GM19025 (cell line): ENCODE measurements around the gene JAKMIP1.
"Not testable (repeated sequence)": the region's sequence is repeated elsewhere in the genome, so short reads cannot be mapped to it uniquely, and the experiment has no call there.

Experiments used
- ATAC-seq: cut with Tn5 transposase; IDR thresholded peaks from one replicate; pipeline ENCODE4 v1.9.1; 2021; ENCODE audit warnings: mild to moderate bottlenecking, low read depth, moderate library complexity; ENCODE audit not compliant: unreplicated experiment

The JAKMIP1 gene

DNA sequence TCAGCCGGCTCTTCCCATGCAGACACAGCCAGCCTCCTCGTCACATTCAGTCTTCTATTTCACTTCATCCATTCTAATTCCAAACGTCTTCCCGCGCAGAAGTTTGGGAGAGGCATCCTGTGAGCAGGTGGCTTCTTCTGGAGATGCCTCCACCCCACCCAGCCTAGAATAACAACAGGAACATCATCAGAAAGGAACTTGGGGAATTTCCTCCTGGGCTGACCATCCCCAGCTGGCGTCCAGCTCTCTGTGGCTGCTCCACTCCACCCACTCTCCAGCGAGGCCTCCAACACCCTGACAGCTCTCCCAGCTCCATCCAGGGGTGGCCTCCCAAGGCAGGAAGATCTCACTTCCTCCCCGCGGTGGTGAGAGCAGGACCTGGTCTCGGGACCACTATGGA, 176.6 kb downstream of the JAKMIP1 start:
- ATAC-seq, result no peak

DNA sequence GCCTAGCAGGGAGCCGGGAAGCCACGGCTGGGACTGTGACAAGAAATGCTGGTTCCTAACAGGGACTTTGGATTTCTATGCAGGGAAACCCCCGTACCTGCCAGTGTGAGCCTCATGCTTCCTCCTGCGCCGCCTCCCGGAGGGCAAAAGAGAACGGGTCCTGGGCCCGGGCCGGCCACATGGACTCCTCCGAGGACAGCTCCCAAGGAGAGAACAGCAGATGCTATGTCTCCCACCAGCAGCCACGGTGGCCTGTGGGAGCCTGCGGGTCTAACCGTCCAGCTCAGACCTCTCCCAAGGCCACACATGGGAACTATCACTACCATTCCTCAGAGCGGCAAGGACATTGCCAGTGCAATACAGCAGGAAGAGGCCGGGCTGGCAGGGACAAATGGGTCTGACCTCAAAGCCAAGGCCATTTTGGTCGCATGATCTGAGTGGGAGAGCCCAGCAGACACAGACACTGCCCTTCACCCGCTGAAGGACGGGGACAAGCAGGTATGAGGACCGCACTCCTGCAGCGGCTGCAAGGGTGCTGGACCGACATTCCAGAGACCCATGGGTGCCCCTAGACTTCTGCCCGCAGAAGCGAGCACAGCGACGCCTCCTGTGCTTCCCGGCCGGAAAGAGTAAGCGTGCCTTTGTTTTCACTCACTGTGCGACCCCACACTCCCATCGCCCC, 177.6 kb downstream of the JAKMIP1 start:
- ATAC-seq, result no peak

DNA sequence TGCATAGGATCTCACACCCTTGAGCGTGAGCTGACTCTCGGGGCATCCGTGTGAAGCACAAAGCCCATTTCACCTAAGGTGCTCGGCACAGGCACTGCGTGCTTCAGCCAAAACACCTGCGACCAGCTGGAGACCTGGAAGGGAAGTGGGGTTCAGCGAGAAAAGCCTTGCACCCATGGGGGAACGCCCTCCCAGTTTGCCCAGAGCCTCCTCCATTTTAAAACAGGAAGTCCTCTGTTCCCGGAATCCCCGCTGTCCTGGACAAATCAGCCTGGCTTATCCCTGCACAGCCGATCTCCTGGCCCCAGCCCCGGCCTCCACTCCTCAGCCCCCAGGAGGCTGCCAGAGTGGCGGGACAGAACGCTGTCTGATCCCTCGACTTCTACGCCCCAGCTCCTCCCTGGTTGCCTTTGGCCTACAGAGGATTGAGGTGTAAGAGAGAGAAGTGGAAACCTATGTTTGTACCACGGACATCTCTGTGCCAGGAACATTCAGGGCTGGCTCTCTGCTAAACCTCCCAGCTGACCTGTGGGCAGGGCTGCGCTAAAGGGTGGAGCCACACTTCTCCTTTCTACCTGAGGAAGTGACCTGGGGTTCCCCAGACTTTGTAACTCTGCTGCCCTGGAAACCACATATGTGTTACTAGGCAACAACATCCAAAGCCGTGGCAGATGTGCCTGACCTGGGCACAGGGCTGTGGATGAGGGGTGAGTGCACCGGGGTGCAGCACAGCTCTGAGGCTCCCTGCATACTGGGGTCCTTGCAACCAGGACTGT, 178.3 kb downstream of the JAKMIP1 start:
- ATAC-seq, result no peak

DNA sequence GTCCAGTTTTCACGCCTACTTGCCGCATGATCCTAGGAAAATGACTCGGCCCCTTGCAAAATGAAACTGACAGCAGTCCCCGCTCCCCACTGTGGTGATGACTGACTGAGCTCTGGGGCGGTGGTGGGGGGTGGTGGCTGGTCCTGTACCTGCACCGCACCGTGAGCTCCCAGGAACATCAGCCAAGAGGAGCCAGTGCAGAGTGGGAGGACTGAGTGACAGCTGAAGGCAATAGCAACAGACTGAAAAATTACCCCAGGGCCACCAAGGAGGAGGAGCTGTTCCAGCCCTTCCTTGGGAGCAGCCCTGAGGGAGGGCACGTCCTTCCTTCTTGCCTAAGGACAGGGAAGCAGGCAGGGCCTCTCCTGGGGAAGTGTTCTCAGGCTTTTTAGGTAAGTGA, 179.7 kb downstream of the JAKMIP1 start:
- ATAC-seq, result no peak

DNA sequence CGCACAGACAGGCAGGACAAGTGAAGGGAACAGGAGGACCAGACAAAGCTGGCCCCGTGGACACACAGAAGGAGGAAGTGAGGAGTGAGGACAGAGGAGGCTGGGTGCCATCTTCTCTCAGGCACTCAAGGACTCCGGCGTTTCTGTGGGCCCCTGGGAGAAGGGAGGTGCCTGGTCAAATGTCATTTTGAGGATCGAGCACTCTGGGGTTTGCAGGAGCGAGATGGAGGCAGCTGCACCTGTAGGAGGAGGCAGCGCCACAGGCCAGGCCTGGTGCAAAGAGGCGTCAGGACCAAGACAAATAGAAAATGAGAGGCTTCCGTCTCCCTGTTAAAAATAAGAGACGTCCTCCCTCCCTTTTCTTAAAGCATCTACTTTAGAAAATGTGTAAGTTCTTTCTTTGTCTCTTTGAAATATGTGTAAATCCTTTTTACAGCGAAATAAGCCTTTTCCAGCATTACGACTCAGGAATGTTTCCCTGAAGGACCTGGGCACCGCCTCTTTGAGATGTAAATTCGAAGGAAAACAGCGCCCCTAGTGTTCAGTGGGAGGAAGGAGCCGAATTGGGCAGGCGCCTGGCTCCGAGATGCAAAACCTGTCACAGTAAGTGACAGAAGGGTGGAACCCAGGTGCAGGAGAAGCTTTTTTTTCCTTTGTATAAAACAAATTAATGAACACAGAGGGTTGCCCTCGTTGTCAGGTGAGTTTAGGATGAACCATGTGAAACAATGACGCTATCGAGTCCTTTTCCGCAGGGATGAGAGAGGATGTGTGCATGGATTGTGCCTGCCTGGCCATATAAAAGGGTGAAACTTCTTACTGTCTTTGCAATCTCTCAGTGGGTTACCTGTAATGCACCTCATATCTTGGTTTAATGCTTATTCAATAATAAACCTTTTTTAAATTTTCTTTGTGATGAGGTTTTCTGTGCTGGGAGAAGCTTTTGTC, 180.8 kb downstream of the JAKMIP1 start:
- ATAC-seq, result no peak

DNA sequence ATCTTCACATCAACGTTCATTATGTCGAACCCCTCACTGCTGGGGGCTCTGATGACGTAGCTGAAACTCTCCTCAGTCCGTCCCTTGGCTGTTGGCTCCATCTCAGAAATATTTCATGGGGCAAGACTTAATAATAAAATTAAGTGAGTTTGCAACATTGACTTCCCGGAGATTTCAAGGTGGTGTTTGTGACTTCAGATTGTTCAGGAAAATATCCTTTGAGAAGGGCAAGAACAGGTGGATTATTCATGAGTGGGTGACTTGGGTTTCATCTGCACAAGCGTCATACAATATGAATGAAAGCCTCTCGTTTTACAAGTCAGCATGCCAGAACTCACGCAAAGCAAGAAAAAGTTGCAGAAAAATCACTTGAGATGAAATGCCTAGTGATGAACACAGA, 182.0 kb downstream of the JAKMIP1 start, which contains the start of gene C4orf50:
C4orf50 (minus strand) TSS at position 101 of the 400 bp plus-strand sequence.
- ATAC-seq, result no peak

DNA sequence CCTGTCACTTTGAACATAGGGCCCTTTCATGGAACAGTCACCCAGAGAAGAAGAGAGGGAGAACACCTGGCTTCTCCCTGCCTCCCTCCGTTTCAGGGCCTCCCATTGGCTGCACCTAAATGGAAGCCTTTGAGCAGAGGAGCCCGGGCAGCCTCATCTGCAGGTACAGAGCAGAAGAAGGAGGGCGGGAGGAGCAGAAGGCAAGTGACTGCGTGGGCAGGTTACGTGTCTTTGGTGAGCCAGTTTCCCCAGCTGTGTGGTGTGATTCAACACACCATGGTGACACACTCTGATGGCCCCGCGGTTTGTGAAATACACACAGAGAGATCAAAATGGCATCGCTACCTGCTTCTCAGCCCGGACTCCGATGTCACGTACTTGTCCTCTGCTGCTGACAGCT, 182.5 kb downstream of the JAKMIP1 start:
- ATAC-seq, result no peak

DNA sequence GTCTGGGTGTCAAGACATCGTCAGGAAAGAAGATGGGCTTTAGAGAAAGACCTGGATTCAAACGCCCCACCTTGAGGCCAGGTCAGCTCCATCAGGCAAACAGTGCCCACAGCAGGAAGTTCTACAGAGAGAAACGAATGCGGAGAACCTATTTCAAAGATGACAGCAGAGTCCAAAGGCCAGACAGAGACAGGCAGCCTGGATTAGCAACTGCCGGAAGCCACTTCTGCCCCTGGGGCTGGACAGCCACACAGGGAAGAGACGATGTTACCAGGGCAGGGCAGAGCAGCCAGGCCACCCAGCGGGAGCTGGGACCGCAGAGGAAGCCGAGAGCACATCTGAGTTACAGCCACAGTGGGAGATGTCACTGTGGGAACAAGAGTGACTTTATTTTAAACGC, 183.3 kb downstream of the JAKMIP1 start:
- no peak for ATAC-seq

DNA sequence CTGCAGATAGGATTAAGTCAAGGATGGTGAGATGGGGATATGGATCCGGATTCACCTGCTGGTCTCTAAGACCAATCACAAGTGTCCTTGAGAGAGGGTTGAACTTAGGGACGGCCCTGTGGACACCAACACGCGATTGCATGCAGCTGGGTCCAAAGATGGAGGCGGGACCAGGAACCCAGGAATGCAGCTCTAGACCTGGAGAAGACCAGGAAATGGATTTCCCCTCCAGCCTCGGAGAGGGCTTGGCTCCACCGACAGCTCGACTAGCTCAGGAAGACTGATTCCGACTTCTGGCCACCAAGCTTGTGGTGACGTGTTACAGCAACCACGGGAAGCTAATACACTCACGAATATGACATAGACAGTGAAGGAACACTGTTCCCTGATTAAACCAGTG, 186.8 kb downstream of the JAKMIP1 start:
- no peak for ATAC-seq

DNA sequence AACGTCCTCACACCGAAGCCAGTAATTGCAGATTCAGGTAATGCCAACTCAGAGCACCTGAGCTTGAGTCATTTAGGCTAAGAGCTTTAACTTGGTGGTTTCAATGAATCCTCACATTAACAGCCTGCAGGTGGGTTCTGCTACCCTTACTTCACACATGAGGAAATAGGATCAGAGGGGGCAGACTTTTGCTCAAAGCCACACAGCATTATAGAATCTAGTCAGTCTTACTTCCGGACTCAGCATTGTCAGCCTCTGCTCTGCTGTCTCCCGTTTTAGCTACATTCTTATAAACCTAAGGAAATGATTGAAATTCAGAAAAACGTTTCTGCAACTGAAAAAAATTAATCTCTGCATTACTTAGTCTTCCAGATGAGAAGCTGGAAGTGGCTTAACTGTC, 188.1 kb downstream of the JAKMIP1 start:
- no peak for ATAC-seq

DNA sequence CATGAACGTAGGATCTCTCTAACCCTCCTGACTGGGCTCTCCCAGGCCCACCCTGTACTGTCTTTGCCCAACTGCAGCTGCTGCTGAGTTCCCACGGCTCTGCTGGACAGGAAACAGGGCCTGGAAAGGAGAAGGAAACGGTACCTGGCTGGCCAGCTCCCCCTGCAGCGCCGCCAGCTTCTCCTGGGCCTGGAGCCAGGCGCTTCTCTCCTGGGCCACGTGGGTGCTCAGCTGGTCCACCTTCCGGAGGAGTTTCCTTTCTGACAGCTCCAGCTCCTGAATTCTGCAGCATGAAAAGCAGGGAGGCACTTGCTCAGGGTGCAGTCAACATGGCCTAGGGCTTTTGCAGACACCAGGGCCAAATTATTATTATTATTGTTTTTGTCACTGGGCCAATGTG, 188.7 kb downstream of the JAKMIP1 start:
- ATAC-seq, result no peak

DNA sequence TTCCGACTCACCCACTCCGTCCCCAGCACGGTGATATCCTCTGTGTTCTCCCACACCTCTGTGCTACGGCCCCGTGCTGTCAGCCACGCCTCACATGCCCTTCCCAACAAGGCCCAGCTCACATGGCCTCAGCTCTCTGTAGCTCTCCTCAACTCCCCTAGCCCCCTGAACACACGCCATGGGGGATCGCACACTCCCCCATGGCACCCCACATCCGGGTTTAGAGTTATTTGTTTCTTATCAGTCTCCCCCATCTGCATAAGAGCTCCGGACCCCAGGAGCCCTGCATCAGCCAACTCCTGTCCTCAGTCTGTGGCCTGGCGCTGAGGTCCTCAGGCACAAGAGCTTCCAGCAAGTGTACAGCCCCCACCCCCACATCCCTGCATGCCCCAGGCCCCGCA, 189.1 kb downstream of the JAKMIP1 start:
- no peak for ATAC-seq

DNA sequence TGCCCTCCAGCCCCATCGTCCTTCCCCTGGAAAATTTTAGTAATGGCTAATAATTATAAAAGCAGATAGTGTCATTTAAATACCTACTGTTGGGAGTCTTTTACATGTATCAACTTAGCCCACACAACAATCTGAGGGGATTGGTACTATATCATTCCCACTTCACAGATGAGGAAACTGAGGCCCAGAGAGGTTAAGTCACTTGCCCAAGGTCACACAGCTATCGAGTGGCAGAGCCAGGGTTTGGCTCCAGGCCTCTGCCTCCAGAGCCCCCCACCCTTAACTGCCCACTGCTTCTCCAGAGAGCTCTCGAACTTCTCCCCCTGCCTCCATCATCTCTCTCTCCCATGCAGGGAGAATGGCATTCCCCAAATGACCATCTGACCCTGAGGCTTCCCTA, 189.6 kb downstream of the JAKMIP1 start:
- no peak for ATAC-seq

DNA sequence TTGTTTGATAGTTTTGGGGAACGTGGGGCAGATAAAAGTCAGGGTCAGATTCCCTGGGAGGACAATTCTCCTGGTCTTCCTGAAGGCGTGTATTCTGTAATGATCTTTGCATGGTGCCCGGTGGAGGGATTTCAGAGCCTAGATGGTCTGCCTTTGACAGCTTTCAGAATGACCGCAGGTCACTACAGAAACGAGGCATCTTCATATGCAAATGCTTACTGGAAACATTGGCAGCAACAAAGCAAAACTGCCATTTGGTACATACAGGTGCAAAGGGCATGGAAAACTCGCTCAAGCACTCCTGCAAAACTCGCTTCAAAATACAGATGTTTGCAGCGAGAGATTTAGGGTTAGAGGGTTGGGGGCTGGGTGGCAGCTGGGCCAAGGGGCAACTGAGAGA, 190.9 kb downstream of the JAKMIP1 start:
- ATAC-seq, result no peak

DNA sequence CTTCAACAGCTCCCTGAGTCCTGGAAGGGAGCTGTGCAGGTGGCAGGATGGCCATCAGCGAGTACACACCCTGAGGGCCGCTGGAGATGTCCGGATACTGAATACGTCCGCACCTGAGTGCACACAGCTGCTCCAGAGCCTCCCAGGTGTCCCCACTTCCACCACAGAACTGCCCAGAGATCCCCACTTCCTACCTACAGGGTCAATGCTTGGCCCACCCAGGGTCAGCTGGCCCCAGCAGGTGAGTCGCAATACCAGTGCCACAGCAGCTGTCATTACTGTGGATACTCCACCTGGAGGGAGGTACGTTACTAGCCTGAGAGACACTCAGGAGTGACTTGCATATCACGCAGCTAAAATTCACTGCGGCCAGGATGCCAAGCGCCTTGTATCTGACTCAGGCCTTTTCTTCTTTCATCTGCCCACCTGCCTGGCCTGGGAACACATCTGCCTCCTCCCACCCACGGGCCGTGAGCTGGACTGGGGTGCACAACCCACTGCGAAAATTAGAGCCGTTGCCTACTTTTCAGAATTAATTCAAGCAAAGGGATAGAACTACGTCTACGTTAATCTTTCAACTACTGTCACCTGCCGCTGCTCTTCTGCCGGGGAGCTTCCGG, 191.5 kb downstream of the JAKMIP1 start:
- no peak for ATAC-seq

DNA sequence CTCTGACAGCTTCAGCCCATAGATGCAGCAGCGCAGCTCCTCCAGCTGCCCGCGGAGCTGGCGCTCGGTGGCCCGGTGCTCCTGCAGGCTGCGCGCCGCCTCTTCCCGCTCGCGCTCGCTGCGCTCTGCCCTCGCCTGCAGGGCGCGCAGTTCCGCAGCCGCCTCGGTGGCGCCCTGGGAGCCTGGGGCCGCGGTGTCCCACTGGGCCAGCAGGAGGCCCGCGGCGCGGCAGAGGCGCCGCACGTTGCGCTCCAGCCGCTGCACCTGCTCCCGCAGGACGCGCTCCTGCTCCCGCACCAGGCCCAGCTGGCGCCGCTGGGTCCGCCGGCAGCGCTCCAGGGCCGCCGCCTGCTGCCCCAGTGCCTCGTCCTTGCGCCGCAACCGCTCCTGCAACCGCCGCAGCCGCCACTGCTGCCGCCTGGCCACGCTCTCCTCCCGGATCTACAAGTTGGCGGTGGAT, 192.2 kb downstream of the JAKMIP1 start:
- ATAC-seq, result no peak

DNA sequence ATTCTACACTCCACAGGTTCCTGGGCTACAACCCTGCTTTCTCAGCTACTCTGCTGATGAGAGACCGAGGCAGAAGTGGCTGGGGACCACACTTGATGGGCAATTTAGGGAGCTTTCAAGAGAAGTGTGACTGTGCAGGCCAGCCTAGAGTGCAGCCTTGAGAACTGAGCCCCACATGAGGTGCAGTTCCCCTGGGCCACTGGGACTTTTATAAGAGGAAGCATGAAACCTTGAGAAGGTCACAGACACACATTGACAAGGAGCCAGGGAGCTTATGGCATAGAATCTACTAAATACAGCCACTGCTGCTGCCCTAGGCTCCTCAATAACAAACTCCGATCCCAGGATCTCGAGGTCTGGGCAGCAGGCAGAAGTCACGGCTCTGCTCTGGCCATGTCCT, 195.2 kb downstream of the JAKMIP1 start:
- no peak for ATAC-seq

DNA sequence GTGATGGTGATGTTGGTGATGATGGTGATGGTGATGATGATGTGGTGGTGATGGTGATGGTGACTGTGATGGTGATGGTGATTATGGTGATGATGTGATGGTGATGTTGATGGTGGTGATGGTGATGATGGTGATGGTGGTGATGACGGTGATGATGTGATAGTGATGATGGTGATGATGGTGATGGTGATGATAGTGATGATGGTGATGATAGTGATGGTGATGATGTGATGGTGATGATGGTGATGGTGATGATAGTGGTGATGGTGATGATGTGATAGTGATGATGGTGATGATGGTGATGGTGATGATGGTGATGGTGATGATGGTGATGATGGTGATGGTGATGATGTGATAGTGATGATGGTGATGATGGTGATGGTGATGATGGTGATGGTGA, 196.9 kb downstream of the JAKMIP1 start:
- not testable (repeated sequence) for ATAC-seq

DNA sequence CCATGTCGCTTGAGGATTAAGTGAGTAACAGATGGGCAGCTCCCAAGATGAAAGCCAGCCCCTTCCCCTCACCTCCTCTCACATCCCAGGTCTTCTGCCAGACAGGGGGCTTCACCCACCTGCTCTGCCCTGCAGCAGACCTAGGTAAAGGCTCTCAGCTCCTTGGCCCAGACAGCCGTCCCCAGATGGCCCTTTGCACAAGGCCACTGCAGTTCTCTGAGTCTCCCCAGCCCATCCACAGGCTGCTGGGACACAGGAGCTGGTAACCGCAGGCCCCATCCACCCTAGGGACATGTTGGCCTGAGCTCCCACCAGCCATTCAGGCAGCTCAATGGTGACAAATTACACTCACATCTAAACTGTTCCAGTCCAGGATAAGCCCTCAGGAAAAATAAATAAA, 197.4 kb downstream of the JAKMIP1 start:
- ATAC-seq, result no peak

DNA sequence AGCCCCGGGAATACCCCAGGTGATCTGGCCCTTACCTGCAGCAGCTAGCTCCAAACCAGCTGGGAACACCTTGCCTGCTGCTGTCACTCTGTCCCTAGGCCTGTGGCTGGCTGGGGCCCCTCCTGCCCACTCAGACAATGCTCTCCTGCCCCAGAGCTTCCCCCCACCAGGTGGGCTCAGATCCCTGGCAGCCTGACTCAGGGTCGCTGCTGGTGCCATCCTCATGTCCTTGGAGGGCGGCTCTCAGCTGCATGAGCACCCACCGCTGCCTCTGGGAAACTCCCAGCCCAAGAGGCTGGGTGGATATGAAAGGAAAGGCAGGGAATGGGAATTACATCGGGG, 197.9 kb downstream of the JAKMIP1 start:
- ATAC-seq, result no peak
